Measurements from ENCODE around the gene RAB30. TPM values are rescaled to one million over a fixed set of nuclear protein-coding genes. Genes with fewer than 3 reads are reported as not detected.

Gene RAB30
- total and polyA plus RNA-seq, 2 experiments from 2014 or later = 2.5 to 10.2 TPM

GRCh38 chr11:83033371-83033770 lies 38.3 kb downstream of the RAB30 start:
- H3K36me3 ChIP-seq (replicated peaks; ENCODE audit: insufficient read depth, low read depth) = no peaks in the 10 kb centered on the region
- no peaks in the 10 kb centered on the region for H3K9me3 ChIP-seq (ENCODE audit: low read depth)
- no peak for TF ChIP-seq EZH2phosphoT487 (IDR thresholded peaks at IDR 0.05; ENCODE audit: low read depth, severe bottlenecking, unreplicated experiment)
- TF ChIP-seq CTCF (IDR thresholded peaks at IDR 0.05; ENCODE audit: poor library complexity) = no peak
- TF ChIP-seq EZH2 (IDR thresholded peaks at IDR 0.05; ENCODE audit: borderline replicate concordance) = no peak
- peaks cover 21% of the 10 kb centered on the region for H3K4me1 ChIP-seq (ENCODE audit: insufficient read depth)
- peak overlapping the region; percentile 61 for H3K4me2 ChIP-seq
- H3K9me2 ChIP-seq (replicated peaks; ENCODE audit: insufficient read depth) = no peaks in the 10 kb centered on the region
- DNase-seq (ENCODE audit: low spot score) = no peak
- peak overlapping the region; percentile 71 for H3K27ac ChIP-seq
- H3K27me3 ChIP-seq = no peaks in the 10 kb centered on the region
- H3K4me3 ChIP-seq = no peak overlapping the region
- peaks cover 9% of the 10 kb centered on the region for H3K79me2 ChIP-seq
- no peak overlapping the region for H2AFZ ChIP-seq
- no peaks in the 10 kb centered on the region for H4K20me1 ChIP-seq (ENCODE audit: insufficient read depth, poor library complexity, severe bottlenecking)
- WGBS (ENCODE audit: low lambda C conversion rate, missing lambda C conversion rate) = 52% methylated on average over 1 of the region's 1 CpG

GRCh38 chr11:83031127-83031526 lies 40.6 kb downstream of the RAB30 start:
- 92% methylated on average over 4 of the region's 4 CpGs for WGBS (ENCODE audit: low lambda C conversion rate, missing lambda C conversion rate)
- Histone ChIP-seq H2AFZ (no peak overlapping the region), H3K27ac (no peak overlapping the region), H3K4me2 (no peak overlapping the region), H4K20me1 (ENCODE audit: insufficient read depth, poor library complexity, severe bottlenecking) (no peaks in the 10 kb centered on the region), H3K79me2 (peaks cover 16% of the 10 kb centered on the region), H3K36me3 (replicated peaks; ENCODE audit: insufficient read depth, low read depth) (no peaks in the 10 kb centered on the region), H3K9me3 (ENCODE audit: low read depth) (no peaks in the 10 kb centered on the region), H3K4me1 (ENCODE audit: insufficient read depth) (peaks cover 21% of the 10 kb centered on the region), H3K27me3 (no peaks in the 10 kb centered on the region), H3K9me2 (replicated peaks; ENCODE audit: insufficient read depth) (no peaks in the 10 kb centered on the region), H3K4me3 (no peak overlapping the region)
- no peak for TF ChIP-seq EZH2phosphoT487 (IDR thresholded peaks at IDR 0.05; ENCODE audit: low read depth, severe bottlenecking, unreplicated experiment)
- TF ChIP-seq CTCF (IDR thresholded peaks at IDR 0.05; ENCODE audit: poor library complexity) = no peak
- no peak for TF ChIP-seq EZH2 (IDR thresholded peaks at IDR 0.05; ENCODE audit: borderline replicate concordance)
- DNase-seq (ENCODE audit: low spot score) = no peak

GRCh38 chr11:83027794-83028193 lies 43.9 kb downstream of the RAB30 start:
- Histone ChIP-seq H3K4me2 (no peak overlapping the region), H2AFZ (no peak overlapping the region), H3K79me2 (peaks cover 19% of the 10 kb centered on the region), H3K4me3 (no peak overlapping the region), H3K4me1 (ENCODE audit: insufficient read depth) (peaks cover 19% of the 10 kb centered on the region), H3K36me3 (replicated peaks; ENCODE audit: insufficient read depth, low read depth) (no peaks in the 10 kb centered on the region), H3K27me3 (no peaks in the 10 kb centered on the region), H3K9me3 (ENCODE audit: low read depth) (no peaks in the 10 kb centered on the region), H4K20me1 (ENCODE audit: insufficient read depth, poor library complexity, severe bottlenecking) (no peaks in the 10 kb centered on the region), H3K9me2 (replicated peaks; ENCODE audit: insufficient read depth) (no peaks in the 10 kb centered on the region), H3K27ac (no peak overlapping the region)
- TF ChIP-seq EZH2 (IDR thresholded peaks at IDR 0.05; ENCODE audit: borderline replicate concordance) (no peak), CTCF (IDR thresholded peaks at IDR 0.05; ENCODE audit: poor library complexity) (no peak), EZH2phosphoT487 (IDR thresholded peaks at IDR 0.05; ENCODE audit: low read depth, severe bottlenecking, unreplicated experiment) (no peak)
- no peak for DNase-seq (ENCODE audit: low spot score)
- WGBS (ENCODE audit: low lambda C conversion rate, missing lambda C conversion rate) = 93% methylated on average over 2 of the region's 2 CpGs

GRCh38 chr11:83027289-83027688 lies 44.4 kb downstream of the RAB30 start:
- Histone ChIP-seq H3K79me2 (peaks cover 19% of the 10 kb centered on the region), H4K20me1 (ENCODE audit: insufficient read depth, poor library complexity, severe bottlenecking) (no peaks in the 10 kb centered on the region), H3K9me3 (ENCODE audit: low read depth) (no peaks in the 10 kb centered on the region), H3K4me2 (no peak overlapping the region), H3K27ac (no peak overlapping the region), H2AFZ (no peak overlapping the region), H3K4me1 (ENCODE audit: insufficient read depth) (peaks cover 19% of the 10 kb centered on the region), H3K4me3 (no peak overlapping the region), H3K27me3 (no peaks in the 10 kb centered on the region), H3K9me2 (replicated peaks; ENCODE audit: insufficient read depth) (no peaks in the 10 kb centered on the region), H3K36me3 (replicated peaks; ENCODE audit: insufficient read depth, low read depth) (no peaks in the 10 kb centered on the region)
- TF ChIP-seq EZH2phosphoT487 (IDR thresholded peaks at IDR 0.05; ENCODE audit: low read depth, severe bottlenecking, unreplicated experiment) (no peak), EZH2 (IDR thresholded peaks at IDR 0.05; ENCODE audit: borderline replicate concordance) (no peak), CTCF (IDR thresholded peaks at IDR 0.05; ENCODE audit: poor library complexity) (no peak)
- 70% methylated on average over 5 of the region's 5 CpGs for WGBS (ENCODE audit: low lambda C conversion rate, missing lambda C conversion rate)
- no peak for DNase-seq (ENCODE audit: low spot score)

Measured in hepatocyte (in vitro differentiated cells).